HG03378 (cell line): ENCODE measurements around the gene GAS7.

Experiments used
- ATAC-seq: cut with Tn5 transposase; IDR thresholded peaks from one replicate; pipeline ENCODE4 v1.9.1; 2021; ENCODE audit warnings: mild to moderate bottlenecking, moderate library complexity; ENCODE audit not compliant: unreplicated experiment

Gene GAS7

GRCh38 chr17:10055262-10055975 is 143.0 kb downstream of the GAS7 start:
- ATAC-seq: no peak

GRCh38 chr17:10053782-10054540 is 144.4 kb downstream of the GAS7 start:
- ATAC-seq: no peak

- ATAC-seq: peak; percentile 46
Observed at GRCh38 chr17:10052106-10052813, 146.1 kb downstream of the GAS7 start.

DNA sequence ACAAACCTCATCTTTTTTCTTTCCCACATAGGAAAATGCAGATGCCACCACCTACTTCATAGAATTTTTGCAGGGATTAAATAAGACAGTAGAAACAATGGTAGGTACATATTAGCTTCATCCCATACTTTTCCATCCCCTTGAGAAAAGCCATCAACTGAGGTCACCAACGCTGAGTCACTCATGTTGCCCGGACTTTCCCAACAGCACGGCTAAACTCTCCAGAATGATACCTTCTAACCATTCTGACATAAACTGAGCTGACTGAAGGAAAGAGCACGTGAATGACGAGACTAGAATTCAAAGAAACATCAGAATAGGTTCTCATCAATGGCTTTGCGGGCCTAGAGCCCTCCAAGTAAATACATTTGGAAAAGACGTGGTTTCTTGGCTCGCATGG is 147.3 kb downstream of the GAS7 start:
- ATAC-seq: peak; percentile 1

DNA sequence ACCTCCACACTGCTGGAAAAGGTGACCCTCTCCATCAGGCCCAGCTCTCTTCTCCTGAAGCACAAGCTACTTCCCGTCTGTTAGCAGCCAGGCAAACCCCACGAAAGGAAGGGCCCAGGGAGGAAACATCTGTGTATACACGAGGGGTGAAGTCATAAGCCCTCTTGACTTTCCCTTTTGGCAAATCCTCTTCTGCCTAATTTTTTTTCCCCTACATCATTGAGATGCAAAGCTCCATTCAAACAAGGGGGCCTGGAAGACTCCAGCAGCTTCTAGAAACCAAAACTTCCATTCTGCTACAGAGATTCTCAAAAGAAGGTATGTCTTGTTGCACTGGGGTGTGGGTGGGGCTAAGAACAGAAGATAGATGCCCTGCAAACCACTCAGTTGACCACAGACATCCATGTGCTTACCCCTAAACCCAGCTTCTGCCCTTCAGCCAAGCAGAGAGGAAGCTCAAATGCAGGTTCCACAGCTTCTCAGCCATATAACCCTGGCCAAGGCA is 147.8 kb downstream of the GAS7 start:
- ATAC-seq: peak; percentile 43

GRCh38 chr17:10048629-10049350 is 149.6 kb downstream of the GAS7 start:
- no peak for ATAC-seq

GRCh38 chr17:10046786-10047785 is 151.3 kb downstream of the GAS7 start:
- peak; percentile 40 for ATAC-seq

- no peak for ATAC-seq
Observed at GRCh38 chr17:10045871-10046658, 152.3 kb downstream of the GAS7 start.

DNA sequence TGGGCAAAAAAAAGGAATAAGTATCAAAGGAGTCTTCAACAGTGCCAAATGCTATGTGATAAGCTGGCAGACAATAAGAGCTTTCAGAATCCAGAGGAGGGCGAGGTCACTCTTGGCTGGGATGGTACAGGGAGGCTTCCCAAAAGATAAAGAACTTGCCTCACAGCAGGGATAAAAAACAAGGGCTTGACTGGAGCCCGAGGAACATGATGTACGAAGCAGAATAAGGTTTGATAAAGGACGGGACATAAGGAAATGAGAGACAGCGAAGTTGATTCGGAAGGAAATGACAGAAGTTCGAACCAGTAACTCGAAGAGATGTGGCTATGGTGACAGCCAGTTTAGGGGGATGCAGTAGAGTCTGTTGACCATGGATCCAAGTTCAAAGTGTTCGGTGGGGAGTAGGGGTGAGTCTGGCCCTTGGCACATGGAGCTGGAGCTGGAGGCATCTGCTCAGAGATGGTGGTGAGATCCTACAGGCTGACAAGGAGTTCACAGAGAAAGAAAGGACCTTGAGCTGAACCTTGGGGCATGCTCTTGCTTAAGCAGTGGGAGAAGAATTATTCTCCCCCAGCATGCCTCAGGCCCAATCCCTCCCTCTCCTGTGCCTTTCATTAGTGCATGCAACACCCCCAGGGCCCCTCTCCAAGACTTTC is 155.7 kb downstream of the GAS7 start:
- ATAC-seq: no peak

- ATAC-seq: peak; percentile 41
Observed at GRCh38 chr17:10041916-10042588, 156.4 kb downstream of the GAS7 start.

DNA sequence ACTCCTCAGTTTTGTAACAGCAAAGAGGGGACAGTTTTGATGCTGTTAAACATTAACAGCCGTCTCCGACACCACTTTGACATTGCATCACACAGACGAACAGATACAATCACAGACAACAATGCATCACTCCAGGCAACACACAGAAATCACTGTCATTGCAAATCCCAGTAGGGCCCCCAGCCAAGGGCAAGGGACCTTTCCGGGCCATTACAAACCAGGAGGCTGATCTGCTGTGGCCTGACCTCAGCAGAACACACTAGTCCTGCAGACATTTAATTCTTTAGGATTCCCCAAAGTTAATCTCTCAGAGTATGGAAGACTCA is 157.2 kb downstream of the GAS7 start:
- no peak for ATAC-seq

DNA sequence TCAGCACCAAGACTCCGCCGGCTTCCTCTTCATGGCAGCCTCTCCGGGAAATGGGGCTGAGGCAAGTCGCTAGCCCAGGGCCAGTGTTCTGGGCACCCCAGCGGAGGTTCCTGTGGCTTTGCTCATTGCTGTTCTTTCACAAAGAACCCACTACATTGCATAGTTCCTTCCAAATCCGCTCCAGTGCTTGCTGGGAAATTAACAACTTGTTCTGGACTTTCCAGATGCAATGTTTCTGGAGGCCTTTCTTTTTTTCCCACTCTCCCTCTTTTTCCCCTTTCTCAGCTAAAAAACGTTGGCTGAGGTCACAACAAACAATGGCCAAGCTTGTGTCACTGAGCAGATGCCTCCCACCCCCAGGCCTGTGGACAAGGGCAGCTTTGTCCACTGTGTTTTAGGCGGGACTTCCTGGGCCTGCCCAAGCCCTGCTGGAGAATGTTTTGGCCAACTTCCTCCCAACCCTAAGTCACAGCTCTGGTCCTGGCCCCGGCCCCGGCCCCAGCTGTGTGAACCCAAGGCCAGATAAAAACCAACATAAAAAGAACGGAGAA is 161.8 kb downstream of the GAS7 start:
- no peak for ATAC-seq

DNA sequence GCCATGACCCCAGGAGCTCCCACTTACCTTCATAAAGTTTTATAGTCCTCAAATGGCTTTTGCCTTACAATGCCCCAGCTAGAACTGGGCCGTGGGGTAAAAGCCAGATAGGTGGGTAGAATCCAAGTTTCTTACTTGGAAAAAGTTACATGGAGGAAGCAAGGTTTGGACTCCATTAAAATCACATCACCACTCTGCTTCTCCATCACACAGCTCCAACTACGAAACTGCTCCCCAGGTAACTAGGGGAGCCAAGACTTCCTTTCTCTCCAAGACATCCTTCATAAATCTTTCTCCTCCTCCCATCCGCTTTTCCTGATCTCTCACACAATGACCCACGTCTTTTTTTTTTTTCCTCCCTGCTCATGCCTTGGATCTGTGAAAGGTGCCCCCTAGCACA is 162.5 kb downstream of the GAS7 start:
- ATAC-seq: no peak

DNA sequence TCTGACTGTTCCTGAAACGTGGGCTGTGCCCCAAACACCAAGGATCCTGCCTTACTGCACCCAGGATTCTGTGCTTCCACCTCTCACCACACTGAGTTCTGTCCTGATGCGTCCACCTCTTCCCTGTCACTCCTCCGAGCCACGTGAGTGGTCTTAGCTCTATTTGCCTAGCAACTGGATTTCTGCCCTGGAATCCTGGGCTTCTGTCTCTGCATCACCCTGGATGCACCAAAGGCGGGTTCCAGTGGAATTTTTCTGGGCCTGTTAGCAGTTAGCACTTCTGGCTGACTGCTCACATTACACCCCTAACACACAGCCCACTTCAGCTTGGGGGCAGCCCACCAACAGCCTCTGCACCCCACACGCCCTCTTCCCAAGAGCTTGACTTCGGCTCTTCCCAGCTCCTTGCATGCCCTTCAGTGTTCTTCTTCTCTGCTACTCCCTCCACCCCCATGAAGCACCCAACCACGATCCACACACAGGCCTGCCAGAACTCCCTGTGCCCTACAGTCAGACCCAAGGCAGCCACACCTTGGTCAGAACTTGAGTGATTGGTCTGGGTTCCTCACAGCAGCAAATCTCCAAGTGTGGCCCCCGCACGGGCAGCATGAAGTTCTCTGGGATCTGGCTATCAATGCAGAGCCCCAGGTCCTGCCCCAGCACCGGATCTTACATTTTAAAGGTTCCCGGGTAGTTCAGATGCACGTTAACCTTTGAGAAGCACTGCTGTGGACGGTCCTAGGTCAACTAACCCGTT is 163.5 kb downstream of the GAS7 start:
- no peak for ATAC-seq

- ATAC-seq: no peak
Observed at GRCh38 chr17:10033959-10034358, 164.4 kb downstream of the GAS7 start.

- ATAC-seq: no peak
Observed at GRCh38 chr17:10033449-10033848, 165.0 kb downstream of the GAS7 start.
